Body of pancreas (tissue), 4 donors: Measurements from ENCODE around the gene ST8SIA3.

Experiments used
- CTCF ChIP-seq, 7 experiments: fragments of 450-650 bp in 4 of 7; fragments of 200-600 bp in 3 of 7; sonication (generic) in 3 of 7; IDR thresholded peaks; one replicate each; pipeline ENCODE4 v1.5.1; 2016 to 2019; ENCODE audit warnings: antibody characterized with exemption in 7 of 7
- POLR2A ChIP-seq, 3 donors: fragments of 450-650 bp; IDR thresholded peaks; one replicate each; pipeline ENCODE4 v1.6.1; 2016; ENCODE audit warnings: antibody characterized with exemption in 3 of 3, mild to moderate bottlenecking in 2 of 3

GRCh38 chr18:57397440-57398132, 45.2 kb downstream of the ST8SIA3 start:
- no peak for TF ChIP-seq CTCF (IDR thresholded peaks at IDR 0.05)
- no peak for TF ChIP-seq POLR2A (IDR thresholded peaks at IDR 0.05)
